ENCODE data around the gene NOG.

Gene NOG

DNA sequence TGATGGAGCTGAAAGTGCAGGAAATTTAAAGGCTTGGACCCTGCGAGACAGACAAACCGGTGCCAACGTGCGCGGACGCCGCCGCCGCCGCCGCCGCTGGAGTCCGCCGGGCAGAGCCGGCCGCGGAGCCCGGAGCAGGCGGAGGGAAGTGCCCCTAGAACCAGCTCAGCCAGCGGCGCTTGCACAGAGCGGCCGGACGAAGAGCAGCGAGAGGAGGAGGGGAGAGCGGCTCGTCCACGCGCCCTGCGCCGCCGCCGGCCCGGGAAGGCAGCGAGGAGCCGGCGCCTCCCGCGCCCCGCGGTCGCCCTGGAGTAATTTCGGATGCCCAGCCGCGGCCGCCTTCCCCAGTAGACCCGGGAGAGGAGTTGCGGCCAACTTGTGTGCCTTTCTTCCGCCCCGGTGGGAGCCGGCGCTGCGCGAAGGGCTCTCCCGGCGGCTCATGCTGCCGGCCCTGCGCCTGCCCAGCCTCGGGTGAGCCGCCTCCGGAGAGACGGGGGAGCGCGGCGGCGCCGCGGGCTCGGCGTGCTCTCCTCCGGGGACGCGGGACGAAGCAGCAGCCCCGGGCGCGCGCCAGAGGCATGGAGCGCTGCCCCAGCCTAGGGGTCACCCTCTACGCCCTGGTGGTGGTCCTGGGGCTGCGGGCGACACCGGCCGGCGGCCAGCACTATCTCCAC, at the start of gene NOG:
NOG (plus strand) TSS at position 54 of the 674 bp plus-strand sequence; CDS start at position 579, 525 bp downstream.
- peak; percentile 49 for DNase-seq

DNA sequence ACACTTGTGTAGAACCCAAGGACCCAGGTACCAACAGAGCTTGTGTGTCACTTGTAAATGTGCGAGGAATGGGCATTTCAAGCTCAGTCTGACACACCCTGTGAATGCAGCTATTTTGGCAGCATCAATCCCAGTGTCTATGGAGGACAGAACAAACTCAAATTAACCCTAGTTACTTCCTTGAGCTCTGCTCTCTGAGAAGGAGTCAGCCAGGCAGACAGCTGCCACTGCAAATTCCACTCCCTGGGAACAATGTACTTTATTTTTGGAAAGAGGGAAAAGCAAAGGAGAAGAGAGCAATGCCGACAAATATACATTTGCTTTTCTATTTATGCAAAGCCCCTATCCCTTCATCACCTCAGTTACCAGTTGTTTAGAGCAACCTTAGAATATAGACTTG, 48.4 kb upstream of the NOG start:
- no peak for DNase-seq

DNA sequence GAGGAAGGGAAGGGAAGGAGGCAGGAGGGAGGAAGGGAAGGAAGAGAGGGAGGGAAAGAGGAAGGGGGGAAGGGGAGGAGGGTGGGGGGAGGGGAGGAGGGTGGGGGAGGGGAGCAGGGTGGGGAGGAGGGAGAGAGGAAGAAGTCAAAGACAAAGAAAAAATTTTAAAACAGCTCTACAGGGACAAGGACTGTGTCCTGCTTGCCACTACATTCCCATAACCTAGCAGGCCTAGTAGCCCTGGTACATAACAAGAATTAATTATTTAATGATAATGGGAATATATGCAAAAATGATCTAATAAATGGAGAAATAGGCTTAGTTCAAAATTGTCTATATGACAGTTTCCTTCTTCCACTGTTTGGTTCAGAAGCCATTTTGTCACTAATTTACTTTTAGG, 47.6 kb upstream of the NOG start:
- no peak for DNase-seq

DNA sequence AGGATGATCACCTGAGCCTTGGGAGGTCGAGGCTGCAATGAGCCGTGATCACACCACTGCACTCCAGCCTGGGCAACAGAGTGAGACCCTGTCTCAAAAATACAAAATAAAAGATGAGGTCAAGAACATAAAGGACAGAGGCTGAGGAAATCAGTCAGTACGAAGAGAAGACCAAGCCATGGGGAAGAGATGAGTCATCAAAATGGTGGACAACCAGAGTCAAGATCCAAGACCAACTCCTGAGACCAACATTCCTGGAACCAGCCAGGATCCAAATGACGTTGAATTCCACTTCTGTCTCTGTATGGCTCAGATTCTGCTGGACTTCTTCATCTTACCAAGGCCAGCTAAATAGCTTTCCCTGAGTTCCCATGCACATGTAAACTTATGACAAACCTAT, 44.8 kb upstream of the NOG start:
- no peak for DNase-seq

DNA sequence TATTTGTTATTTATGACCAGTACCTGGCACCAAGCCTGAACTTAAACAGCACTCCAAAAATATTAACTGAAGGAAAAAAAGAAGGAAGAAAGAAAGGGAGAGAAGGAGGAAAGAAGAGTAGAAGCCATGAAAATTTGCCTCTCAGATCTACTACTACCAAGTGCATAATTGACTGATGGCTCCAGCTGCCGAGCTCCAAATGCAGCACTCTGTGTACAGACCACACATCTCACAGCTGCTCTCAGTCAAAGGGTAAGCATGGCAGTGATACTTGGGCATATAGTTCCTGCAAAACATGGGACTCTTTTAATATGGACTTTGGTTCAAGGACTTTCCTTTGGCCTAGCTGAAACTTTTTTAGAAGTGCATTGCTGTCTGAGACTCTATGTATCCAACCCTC, 44.0 kb upstream of the NOG start:
- DNase-seq: no peak

DNA sequence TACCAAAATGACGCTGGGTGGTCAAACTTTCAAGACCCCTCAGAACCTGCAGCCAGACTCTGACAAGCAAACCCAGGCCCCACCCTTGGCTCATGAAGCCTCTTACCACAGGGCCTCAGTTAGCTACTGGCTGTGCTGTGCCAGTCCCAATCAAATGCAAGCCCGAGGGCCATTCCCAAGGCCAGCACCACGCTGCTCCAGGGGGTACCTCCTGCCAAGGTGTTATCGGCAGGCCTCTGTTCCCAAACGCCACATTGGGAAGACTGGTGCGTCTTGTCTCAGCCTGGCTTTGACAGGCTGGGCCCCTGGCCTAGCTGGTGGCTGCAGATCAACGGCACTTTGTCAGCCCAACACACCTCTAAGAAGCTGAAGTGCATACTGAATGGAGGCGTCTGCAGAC, 35.8 kb upstream of the NOG start:
- DNase-seq: no peak

DNA sequence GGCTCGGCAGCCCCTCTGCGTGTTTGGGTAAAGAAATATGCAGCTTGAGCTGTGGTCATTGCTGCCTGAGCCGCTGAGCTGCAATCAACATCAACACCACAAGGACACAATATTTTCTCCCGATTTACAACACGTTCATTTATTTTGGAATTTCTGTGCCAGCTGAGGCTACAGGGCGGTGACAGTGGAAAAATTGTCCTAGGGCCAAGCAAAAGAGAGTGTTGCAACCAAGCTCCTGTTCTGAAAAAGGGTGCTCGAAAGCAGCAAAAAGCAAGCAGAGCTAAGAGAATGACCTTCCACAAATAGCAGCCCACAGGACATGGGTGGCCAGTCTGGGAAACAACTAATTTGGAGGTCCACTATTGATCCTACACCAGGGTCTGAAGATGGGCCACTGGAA, 35.4 kb upstream of the NOG start:
- no peak for DNase-seq

DNA sequence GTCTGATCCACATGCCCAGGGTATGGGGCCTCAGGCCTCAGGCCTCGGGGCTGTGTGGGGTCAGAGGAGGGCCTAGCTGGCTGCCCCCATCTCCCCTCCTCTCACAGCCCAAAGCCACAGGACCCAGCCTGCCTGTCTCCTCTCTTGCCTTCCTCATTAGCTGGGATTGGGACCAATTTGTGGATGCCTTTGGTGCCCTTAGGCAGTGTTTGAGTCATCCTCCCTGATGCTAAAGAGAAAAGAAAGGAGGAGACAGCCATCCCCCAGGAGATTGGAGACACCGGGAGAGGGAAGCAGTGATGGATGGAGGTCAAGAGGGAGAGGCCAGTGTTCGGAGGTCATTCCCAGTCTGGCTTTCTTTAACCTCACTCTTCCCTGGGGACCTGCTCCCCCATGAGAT, 23.3 kb upstream of the NOG start:
- no peak for DNase-seq

DNA sequence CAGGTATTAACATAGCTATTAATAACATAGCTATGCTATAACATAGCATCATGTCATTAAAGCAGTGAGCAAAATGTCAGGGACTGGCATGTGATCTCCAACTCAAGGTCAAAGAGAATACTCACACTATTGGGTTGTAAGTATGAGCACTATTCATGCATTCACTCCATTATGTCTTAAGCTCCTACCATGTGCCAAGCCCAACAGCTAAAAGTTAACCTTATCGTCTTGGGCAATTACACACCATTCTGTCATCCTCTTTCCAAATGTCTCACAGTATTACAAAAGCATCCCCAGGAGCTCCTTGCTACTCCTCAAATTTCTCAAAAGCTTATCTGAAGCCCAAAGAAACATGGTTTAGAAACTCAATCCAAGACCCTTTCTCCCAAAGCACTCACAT, 22.0 kb upstream of the NOG start:
- DNase-seq: no peak

DNA sequence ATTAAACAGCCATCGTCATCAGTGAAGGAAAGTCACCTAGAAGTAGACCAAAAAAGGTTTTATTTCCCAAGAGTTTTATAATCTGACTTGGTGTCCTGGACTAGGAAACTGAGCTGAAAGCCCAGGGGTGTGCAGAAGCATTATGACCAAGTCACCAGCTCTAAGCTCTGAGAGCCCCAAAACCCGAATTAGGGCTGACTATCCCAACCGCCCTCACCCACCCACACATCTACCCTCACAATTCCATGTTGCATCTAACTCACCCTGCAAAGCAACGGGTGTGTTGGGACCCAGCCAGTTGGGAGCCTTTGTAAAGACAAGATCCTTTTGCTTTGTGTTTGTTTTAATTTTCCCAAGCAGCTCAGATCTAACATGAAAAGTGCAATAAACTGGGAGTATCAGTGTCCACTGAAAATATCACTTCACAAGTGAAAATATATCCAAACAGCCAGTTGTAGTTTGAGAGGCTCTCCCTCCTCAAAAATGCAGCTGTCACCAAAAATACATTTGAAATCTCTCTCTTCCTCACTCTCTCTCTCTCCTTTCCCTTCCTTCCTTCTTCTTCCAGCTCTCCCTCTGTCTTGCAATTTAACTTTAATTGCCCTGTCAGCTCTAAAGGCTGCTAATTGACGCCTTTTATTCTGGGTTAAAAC, 16.2 kb upstream of the NOG start:
- DNase-seq: no peak

DNA sequence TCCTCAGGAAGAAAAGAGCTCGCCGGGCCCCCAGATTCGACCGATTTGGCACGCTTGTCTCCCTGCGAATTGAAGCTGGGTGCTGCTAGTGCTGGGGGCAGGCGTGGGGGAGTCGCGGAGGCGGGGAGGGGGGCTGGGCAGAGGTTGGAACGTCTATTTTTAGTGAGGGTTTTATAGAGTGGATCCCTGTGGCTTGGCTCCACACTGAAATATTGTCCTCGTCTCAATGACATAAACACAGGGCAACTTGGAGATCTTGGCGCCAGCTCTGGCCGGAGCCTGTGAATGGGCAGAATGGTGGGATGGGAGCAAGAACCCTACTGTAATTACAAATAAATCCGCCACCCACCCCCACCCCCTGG, 15.7 kb upstream of the NOG start:
- DNase-seq: no peak

DNA sequence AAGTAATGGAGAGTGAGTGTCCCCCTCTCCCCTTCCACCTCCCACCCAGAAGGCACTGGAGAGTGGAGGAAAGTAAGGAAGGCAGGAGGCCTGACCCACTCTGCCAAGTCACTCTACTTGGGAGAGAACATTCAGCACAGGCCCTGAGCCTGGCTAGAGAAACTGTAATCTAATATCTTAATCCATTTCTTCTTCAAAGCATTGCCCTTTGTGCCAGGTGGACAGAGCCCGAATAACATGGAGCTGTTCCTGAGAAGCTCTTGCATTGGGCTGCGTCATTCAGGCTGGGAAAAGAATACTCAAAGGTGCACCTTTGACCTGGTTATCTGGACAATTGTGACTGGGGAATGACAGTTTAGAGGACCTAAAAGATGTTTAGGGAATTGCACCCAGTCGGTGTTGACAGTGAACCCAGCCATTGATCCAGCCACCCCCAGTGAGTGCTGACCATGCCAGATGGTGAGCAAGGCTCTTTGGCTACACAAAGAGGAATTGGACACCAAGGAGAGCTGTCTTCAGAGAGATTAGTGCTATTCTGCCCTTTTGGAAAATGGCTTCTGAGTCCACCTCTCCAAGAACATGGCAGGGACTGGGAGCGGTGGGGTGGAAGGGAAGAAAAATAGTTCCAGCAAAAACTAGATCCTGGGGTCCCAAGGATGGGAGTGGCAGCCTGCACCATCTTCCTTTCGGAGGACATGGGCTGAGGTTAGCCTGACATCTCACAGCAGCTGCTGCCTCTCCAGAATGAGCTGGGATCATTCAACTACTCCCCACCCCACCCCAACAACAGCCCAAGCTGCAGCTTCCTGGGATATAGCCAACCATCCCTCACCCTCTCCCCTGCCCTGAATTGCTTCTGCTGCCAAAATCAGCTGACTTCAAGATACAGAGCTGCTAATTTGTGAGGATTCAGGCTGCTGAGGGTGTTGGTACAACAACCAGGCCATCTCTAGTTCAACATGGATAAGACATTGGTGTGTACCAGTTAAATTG, 11.6 kb upstream of the NOG start:
- DNase-seq: no peak

DNA sequence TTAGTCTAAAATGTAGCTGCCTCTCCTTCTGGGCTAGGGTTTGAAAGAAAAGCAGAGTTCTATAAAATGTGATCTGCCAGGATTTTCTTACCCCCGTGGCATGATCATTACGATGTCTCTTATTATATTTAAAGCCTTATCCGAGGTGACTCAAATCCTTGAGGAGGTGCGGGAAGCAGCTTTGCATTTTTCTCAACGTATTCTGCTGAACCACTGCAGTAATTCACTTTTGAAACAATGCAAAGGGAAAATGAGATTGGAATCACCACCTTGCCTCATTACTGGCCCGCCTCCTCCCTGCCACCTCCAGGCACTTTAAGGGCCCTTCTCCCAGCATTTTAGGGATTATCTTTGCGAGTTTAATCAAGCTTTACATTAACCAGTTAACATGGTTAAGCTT, 9.7 kb upstream of the NOG start:
- no peak for DNase-seq

DNA sequence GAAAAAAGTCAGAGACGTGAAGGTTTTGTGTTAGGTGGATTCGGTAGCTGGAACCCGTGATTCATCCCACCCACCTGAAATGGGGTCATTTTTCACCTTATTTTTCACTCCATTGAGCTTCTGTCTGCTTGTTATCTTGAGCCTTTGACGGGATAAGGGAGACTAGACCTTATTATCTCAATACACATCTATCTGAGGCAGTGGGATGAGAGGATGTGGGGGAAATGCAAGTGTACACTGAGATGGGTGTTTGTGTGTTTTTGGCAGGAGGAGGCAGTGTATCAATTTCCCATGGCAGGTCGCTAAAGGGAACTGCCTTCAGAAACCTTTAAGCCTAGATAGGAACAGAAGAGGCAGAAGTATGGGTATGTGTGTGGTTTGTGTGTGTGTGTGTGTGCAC, 6.2 kb upstream of the NOG start:
- DNase-seq: no peak

DNA sequence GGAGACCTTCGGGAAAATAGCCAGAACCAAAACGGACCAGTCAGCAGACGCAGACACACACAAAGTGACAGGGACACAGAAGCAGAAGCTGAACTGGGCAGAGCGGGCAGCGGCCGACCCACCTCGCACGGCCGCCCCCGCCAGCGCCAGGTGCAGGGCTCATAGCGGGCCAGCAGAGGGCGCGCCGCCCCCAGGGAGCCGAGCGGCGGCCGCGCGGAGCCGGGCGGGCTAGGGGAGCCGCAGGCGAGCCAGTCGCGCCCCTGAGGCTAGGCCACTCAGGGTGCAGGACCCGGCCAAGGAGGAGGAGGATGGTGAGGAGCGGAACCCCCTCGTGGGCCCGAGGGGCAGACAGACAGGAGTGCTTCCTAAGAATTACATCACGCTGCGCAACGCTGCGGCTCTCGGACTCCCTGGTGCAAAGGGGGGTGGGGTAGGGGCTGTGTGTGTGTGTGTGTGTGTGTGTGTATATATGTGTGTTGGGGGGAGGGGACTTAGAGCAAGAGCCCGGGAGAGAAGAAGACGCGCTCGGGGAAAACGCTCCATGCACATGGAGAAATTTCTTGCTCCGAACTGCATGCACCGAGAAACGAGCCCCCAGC, 913 bp upstream of the NOG start:
- peak; percentile 69 for DNase-seq

DNA sequence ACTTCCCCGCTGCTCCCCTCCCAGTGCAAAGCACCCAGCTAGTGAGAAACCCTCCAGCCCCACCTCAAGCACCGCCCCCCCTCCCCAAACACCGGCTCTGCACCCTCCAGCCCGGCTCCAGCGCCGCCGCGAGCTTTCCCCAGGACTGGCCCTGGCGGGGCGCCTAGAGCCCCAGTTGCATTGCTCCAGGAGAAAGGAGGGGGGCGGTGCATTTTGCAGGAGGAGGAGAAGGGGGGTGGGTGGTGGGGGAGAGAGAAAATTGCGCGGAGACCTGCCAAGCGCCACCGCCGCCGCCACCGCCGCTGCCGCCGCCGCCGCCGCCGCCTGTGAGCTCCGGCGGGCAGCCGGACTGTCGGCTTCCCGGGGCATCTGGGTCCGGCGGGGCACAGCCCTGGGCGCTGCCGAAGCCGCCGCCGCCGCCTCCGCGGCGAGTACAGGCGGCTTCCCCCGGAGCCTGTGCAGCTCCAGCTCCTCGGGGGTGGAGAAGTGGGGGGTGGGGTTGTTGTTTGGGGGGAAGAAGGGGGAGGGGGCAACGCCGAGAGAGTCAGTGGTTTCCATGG, 333 bp upstream of the NOG start:
- DNase-seq: no peak

DNA sequence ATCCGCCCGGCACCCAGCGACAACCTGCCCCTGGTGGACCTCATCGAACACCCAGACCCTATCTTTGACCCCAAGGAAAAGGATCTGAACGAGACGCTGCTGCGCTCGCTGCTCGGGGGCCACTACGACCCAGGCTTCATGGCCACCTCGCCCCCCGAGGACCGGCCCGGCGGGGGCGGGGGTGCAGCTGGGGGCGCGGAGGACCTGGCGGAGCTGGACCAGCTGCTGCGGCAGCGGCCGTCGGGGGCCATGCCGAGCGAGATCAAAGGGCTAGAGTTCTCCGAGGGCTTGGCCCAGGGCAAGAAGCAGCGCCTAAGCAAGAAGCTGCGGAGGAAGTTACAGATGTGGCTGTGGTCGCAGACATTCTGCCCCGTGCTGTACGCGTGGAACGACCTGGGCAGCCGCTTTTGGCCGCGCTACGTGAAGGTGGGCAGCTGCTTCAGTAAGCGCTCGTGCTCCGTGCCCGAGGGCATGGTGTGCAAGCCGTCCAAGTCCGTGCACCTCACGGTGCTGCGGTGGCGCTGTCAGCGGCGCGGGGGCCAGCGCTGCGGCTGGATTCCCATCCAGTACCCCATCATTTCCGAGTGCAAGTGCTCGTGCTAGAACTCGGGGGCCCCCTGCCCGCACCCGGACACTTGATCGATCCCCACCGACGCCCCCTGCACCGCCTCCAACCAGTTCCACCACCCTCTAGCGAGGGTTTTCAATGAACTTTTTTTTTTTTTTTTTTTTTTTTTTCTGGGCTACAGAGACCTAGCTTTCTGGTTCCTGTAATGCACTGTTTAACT, 1.0 kb downstream of the NOG start:
- no peak for DNase-seq

DNA sequence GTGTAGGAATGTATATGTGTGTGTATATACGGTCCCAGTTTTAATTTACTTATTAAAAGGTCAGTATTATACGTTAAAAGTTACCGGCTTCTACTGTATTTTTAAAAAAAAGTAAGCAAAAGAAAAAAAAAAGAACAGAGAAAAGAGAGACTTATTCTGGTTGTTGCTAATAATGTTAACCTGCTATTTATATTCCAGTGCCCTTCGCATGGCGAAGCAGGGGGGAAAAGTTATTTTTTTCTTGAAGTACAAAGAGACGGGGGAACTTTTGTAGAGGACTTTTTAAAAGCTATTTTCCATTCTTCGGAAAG, 1.6 kb downstream of the NOG start:
- DNase-seq: no peak

DNA sequence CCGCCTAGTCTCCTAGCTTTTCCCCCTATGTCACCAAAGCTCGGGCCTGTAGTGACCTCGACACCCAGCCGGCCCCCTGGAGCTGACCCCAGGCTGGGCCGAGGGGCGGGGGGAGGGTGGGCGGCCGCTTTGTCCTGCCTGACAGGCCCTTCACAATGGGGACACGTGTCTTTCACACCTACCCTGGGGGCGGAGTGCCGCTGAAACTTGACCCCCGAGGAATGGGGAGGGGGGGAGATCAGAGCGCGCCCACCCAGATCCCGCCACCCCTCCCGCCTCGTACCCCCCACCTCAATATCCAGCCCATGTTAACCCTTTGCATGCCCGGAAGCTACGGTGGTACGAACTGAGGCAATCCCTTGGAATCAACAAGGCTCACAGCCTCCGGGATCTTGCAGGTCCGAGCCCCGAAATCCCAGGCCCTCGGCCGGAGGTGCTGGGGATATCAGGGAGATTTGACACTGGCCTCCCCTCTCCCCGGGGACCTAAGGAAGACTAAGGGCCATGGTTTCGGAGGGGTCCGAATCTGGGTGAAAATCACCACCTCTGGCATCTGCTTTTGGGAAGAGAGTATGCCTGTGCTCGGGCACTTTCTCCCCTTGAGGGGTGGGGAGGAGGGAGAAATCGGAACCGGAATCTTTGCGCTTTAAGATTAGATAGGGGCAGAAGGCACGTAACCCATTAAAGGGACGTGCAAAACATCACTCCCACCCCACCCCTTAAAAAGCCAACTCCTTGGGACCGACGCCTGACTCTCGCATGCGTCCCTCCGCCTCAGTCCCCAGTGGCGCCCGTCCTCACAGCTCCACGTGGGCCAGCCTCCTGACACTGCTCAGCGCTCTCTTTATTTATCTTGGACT, 2.6 kb downstream of the NOG start:
- no peak for DNase-seq

DNA sequence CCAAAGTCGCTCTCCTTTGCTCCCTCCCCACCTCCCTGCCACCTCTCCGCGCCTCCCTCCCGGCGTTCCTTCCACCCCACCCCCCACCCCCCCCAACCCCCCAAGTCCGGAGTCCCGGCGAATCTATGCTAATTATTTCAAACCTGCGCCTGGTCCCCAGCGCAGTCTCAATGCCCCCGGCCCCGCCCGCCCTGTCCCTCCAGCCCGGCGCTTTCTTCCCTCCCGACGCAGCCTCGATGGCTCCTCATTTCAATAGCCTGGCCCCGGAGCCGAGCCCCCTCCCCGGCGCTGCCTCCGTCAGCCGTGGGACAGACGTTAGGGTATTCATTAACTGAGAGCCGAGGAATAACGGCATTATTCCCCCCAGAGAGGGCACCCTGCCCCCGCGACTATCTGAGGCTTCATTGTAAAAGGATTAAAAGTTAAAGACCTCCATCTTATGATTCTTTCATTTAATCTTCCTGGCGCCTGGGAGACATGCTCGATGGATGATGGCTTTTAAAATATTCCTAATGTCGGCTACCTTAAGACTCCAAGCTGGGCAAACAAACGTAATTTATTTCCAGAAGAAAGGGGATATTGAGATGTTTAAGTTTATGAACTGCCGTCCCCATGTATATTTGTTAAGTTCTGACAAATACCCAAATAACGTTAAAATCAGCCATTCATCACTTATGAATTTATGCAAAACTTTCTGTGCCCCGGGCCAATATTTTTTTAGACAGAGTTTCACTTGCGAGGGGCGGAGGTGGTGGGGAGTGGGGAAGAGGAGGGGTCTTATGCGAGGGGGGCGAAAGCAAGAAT, 3.4 kb downstream of the NOG start:
- no peak for DNase-seq

Measured in OCI-M1 (cell line).